Loucy (cell line): ENCODE measurements around the gene KSR2.

Experiments used
- H2AFZ ChIP-seq: fragments of 200-600 bp; sonication (generic); 2 replicates; pipeline ENCODE4 v1.6.0; 2016; ENCODE audit warnings: antibody characterized with exemption, mild to moderate bottlenecking, low read length, moderate library complexity
- H3F3A ChIP-seq: fragments of 200-600 bp; 2 replicates; pipeline ENCODE4 v1.6.0; 2016; ENCODE audit warnings: antibody characterized with exemption, low read depth, mild to moderate bottlenecking
- H3K27me3 ChIP-seq: fragments of 200-600 bp; sonication (generic); 2 replicates; pipeline ENCODE4 v1.6.1; 2014; ENCODE audit warnings: low read length, mild to moderate bottlenecking; ENCODE audit not compliant: insufficient read depth, poor library complexity, severe bottlenecking
- H3K36me3 ChIP-seq: fragments of 200-600 bp; sonication (generic); 2 replicates; pipeline ENCODE4 v1.6.1; 2016; ENCODE audit warnings: low read length; ENCODE audit not compliant: insufficient read depth
- H3K4me1 ChIP-seq: fragments of 200-600 bp; sonication (generic); 2 replicates; pipeline ENCODE4 v1.5.1; 2014; ENCODE audit warnings: low read length, mild to moderate bottlenecking; ENCODE audit not compliant: insufficient read depth, poor library complexity, severe bottlenecking
- H3K4me2 ChIP-seq: fragments of 200-600 bp; sonication (generic); 2 replicates; pipeline ENCODE4 v1.6.0; 2014; ENCODE audit warnings: antibody characterized with exemption, low read length, low read depth, mild to moderate bottlenecking; ENCODE audit not compliant: poor library complexity, severe bottlenecking
- H3K4me3 ChIP-seq: fragments of 200-600 bp; sonication (generic); 2 replicates; pipeline ENCODE4 v1.5.1; 2014; ENCODE audit warnings: low read length, mild to moderate bottlenecking, mixed read lengths; ENCODE audit not compliant: poor library complexity, severe bottlenecking
- H3K79me2 ChIP-seq: fragments of 200-600 bp; sonication (generic); 2 replicates; pipeline ENCODE4 v1.6.1; 2014; ENCODE audit warnings: low read length; ENCODE audit not compliant: insufficient read depth
- H3K9ac ChIP-seq: fragments of 200-600 bp; sonication (generic); 2 replicates; pipeline ENCODE4 v1.6.0; 2014; ENCODE audit warnings: mild to moderate bottlenecking, low read depth, low read length, moderate library complexity; ENCODE audit not compliant: poor library complexity, severe bottlenecking
- H3K9me2 ChIP-seq: fragments of 200-600 bp; sonication (generic); replicated peaks from 2 replicates; pipeline ENCODE4 v1.6.1; 2016; ENCODE audit warnings: low read depth, low read length, mixed read lengths
- H3K9me3 ChIP-seq: fragments of 200-600 bp; sonication (generic); 2 replicates; pipeline ENCODE4 v1.6.1; 2014; ENCODE audit warnings: mild to moderate bottlenecking, antibody characterized with exemption, low read length, low read depth; ENCODE audit not compliant: insufficient read depth
- H4K20me1 ChIP-seq: fragments of 200-600 bp; sonication (generic); 2 replicates; pipeline ENCODE4 v1.6.0; 2014; ENCODE audit warnings: antibody characterized with exemption, low read length, mild to moderate bottlenecking; ENCODE audit not compliant: insufficient read depth, poor library complexity, severe bottlenecking
- CTCF ChIP-seq: fragments of 200-600 bp; sonication (generic); conservative IDR thresholded peaks from 2 replicates; pipeline ENCODE4 v1.5.1; 2014; ENCODE audit warnings: mild to moderate bottlenecking, antibody characterized with exemption, low read length
- EZH2phosphoT487 ChIP-seq: fragments of 200-600 bp; IDR thresholded peaks from 2 replicates; pipeline ENCODE4 v1.6.1; 2018; ENCODE audit warnings: antibody characterized with exemption, mild to moderate bottlenecking, moderate library complexity, borderline replicate concordance

The KSR2 gene

GRCh38 chr12:117563007-117563406, 405.8 kb downstream of the KSR2 start:
- Histone ChIP-seq H3K4me2 (no peak overlapping the region), H3K27me3 (no peaks in the 10 kb centered on the region), H3K36me3 (no peaks in the 10 kb centered on the region), H3K9me3 (no peaks in the 10 kb centered on the region), H4K20me1 (no peaks in the 10 kb centered on the region), H3K9me2 (no peaks in the 10 kb centered on the region), H3K9ac (no peak overlapping the region), H3K4me1 (no peaks in the 10 kb centered on the region), H2AFZ (no peak overlapping the region), H3F3A (no peaks in the 10 kb centered on the region), H3K79me2 (no peaks in the 10 kb centered on the region), H3K4me3 (no peak overlapping the region)
- no peak for TF ChIP-seq CTCF
- no peak for TF ChIP-seq EZH2phosphoT487

GRCh38 chr12:117561990-117562389, 406.8 kb downstream of the KSR2 start:
- no peaks in the 10 kb centered on the region for H3K36me3 ChIP-seq
- no peak overlapping the region for H3K4me3 ChIP-seq
- H3K9me2 ChIP-seq = no peaks in the 10 kb centered on the region
- no peaks in the 10 kb centered on the region for H3F3A ChIP-seq
- no peaks in the 10 kb centered on the region for H3K79me2 ChIP-seq
- no peak overlapping the region for H3K4me2 ChIP-seq
- no peak for TF ChIP-seq CTCF
- TF ChIP-seq EZH2phosphoT487 = no peak
- no peaks in the 10 kb centered on the region for H3K27me3 ChIP-seq
- H3K9me3 ChIP-seq = no peaks in the 10 kb centered on the region
- no peaks in the 10 kb centered on the region for H3K4me1 ChIP-seq
- H2AFZ ChIP-seq = no peak overlapping the region
- no peaks in the 10 kb centered on the region for H4K20me1 ChIP-seq
- H3K9ac ChIP-seq = no peak overlapping the region

- H2AFZ ChIP-seq = no peak overlapping the region
- no peak overlapping the region for H3K4me3 ChIP-seq
- no peaks in the 10 kb centered on the region for H3F3A ChIP-seq
- H3K9me2 ChIP-seq = no peaks in the 10 kb centered on the region
- no peak for TF ChIP-seq CTCF
- TF ChIP-seq EZH2phosphoT487 = no peak
- no peaks in the 10 kb centered on the region for H3K79me2 ChIP-seq
- no peaks in the 10 kb centered on the region for H4K20me1 ChIP-seq
- H3K36me3 ChIP-seq = no peaks in the 10 kb centered on the region
- no peaks in the 10 kb centered on the region for H3K27me3 ChIP-seq
- H3K4me2 ChIP-seq = no peak overlapping the region
- H3K9ac ChIP-seq = no peak overlapping the region
- H3K4me1 ChIP-seq = no peaks in the 10 kb centered on the region
- H3K9me3 ChIP-seq = no peaks in the 10 kb centered on the region; the same call in 1 of the 2 replicates
These were observed 408.8 kb downstream of the KSR2 start for GRCh38 chr12:117559978-117560377.
